NCI-H2029 treated with DMSO at 0.1 percent for 48 hours (cell line): ENCODE measurements around the gene SLC2A6.

ENCODE experiments used
- DNase-seq: peaks from one replicate; lab custom pipeline; 2025; lab: John Stamatoyannopoulos, UW

SLC2A6 gene, protein sequence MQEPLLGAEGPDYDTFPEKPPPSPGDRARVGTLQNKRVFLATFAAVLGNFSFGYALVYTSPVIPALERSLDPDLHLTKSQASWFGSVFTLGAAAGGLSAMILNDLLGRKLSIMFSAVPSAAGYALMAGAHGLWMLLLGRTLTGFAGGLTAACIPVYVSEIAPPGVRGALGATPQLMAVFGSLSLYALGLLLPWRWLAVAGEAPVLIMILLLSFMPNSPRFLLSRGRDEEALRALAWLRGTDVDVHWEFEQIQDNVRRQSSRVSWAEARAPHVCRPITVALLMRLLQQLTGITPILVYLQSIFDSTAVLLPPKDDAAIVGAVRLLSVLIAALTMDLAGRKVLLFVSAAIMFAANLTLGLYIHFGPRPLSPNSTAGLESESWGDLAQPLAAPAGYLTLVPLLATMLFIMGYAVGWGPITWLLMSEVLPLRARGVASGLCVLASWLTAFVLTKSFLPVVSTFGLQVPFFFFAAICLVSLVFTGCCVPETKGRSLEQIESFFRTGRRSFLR

DNA sequence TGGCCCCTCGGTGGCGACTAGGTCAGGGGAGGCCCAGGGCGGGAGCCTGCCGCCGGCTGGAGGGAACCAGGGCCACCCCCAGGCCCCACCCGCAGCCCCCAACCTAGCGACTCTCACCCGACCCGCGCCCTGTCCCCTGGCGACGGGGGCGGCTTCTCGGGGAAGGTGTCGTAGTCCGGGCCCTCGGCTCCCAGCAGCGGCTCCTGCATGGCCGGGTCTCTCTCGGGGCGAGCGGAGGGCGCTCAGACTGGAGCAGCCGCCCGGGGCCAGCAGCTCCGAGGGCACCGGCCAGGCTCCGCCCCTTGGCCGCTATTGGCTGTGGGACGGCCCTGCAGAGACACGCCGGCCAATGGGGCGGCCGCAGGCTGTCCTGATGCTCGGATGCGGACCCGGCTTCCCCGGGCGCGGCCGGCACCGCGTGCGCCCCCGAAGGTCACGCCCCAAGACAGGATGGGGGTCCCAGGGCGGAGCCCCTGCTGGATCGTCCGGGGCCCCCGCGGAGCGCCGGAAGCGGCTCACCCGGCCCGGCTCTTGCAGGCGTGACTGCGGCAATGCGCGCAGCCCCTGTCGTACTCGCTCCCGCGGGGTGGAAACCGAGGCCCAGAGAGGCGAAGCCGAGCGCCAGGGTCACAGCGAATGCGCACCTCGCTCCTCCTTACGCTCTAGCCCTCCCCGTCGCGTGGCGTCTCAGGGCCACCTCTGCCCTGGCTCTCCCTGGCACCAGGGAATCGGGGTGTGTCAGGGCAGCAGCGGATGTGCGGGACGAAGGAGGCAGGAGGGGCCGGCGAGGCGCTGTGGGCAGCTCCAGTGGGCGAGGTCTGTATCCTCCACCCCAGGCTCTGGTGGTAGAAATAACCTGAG, at the start of gene SLC2A6:
Gene SLC2A6, minus strand, starts transcription at position 249 of the 861 bp plus-strand sequence. Its CDS starts 40 bp downstream, at position 209.
- peak; percentile 49 for DNase-seq

DNA sequence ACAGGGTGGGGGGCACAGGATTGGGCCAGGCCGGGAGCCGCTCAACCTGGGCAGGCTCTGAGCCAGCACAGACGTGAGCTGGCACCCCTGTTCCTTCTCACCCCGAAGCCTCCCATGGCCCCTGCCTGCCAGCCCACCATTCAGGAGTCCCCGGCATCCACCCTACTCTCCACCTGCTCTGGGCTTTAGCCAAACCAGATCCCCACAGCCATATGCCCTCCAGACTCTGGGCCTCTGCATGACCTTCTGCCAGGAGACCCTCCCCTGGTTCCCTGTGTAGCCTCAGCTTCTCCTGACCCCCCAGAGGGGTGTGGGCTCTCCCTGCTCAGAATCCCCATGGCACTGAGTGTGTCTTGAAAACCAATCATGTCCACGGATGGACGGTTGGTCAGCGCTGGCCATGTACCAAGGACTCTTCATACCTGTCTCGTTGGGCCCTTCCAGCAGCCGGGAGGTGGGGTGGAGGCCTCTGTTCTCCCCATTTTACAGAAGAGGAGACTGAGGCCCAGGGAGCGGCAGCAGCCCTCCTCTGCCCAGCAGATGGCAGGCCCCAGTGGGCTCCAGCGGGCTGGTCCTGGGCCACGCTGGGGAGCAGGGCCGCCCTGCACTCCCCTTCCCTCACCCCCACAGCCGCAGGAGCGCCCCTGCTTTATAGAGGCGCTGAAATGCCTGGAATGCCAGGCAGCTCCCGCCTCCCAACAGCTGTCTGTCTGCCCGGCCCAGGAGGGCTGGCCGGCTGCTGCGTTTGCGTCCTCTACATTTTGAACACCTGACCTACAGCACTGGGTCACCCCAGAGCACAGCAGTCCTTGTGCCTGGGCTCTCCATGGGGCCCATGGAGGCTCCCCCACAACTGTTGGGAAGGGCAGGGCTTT, 49.3 kb upstream of the SLC2A6 start:
- no peak for DNase-seq

DNA sequence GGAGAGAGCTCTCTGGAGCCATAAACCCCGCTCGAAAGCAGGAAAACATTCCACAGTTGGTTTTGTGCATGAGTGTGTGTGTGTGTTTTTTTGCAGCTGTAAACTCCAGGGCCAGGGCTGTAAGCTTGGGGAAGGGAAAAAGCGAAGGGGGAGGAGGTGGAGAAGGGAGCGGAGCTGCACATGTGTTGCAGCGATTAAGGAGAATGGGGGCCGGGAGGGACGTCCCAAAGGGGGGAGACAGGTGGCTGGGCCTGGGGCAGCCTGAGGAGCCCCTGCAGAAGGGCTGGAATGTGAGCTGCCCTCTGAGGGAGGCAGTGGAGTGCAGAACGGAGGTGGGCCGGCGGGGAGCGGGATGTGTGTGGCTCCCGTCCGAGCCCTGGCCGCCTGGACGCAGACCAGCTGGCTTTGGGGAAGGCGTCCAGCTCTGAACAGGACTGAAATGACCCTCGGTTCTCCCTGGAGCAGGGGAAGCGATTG, 48.6 kb upstream of the SLC2A6 start:
- DNase-seq, result no peak

DNA sequence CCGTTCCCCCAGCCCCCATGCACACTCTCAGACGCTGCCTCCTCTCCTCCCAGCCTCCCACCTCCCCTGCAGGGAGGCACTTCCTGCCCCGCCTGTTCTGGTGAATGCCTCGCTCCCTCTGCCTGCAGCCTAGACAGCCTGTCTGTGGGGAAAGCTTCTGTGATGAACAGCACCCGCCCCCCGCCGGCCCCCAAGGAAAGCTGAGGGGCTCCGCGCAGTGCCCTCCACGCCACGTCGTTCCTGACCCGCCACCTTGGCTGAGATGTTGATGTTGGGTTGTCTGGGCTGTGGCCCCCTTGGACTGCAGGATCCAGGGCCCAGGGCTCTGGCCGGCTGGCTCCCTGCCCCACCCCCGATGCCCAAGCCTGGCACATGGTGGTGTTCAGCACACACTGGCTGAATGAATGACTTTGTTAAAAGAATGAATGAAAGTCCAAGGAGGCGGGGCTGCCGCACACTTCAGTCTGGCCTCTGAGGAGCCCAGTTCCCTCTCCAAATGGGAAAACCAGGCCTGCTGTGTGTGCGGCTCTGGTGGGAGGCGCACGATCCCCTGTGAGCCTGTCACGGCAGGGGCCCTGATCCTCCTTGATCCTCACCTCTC, 47.9 kb upstream of the SLC2A6 start:
- DNase-seq, result no peak

DNA sequence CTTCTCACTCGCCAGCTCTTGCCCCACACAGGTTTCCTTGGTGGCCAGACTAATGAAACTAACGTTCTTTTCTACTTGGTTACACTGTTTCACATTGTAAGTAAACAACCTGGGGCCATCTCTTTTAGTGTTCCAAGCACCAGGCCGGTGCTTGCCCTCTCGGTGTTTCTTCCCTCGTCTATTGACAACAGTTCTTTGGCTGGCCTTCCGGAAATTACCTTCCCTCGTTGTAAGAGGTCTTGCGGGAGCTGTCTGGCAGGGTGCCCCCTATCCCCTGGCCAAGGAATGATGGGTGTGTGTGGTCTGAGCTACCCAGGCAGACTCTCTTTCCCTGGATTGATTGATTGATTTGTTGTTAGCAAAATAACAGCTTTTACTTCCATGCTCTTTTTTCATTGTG, 46.8 kb upstream of the SLC2A6 start:
- DNase-seq, result no peak

DNA sequence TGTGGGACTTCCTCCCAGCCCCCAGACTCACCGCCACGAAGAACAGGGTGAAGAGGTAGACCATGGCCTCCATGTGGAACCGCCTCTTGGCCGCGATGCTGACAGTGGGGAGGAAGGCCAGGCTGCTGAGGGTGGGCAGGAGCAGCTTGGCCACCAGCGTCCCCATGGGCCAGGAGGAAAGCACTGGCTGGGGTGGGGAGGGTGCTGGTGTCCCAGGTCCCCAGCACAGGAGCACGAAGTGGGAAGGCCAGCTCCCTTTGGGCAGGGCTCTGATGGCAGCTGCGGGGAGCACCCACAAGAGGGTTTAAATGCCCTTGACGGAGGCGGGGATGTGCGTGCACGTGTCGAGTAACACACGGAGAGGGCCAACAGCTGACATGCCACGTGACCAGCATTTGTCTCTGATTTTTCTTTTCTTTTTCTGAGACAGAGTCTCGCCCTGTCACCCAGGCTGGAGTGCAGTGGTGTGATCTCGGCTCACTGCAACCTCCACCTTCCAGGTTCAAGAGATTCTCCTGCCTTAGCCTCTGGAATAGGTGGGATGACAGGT, 45.9 kb upstream of the SLC2A6 start, which contains the start of gene MYMK:
Gene MYMK, minus strand, starts transcription at position 281 of the 550 bp plus-strand sequence. Its CDS starts 115 bp downstream, at position 166.
- DNase-seq, result no peak

DNA sequence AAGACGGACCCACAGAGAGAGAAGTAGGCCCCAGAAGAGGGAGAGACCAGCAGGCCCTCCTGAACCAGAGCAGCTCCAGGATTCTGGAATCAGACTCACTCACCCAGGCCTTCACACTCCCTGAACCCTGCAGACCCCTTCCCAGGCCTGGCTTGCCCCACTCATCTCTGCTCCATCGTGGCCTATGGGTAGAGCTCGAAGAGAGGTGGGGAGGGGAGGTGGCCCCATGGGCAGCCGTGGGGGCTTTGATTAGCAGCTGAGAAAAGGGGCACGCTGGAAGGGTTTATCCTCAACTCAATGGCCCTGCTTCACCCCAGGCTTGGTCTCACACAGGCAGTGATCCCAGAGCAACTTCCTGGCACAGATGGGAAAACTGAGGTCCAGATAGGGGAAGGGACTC, 45.2 kb upstream of the SLC2A6 start:
- DNase-seq, result no peak

DNA sequence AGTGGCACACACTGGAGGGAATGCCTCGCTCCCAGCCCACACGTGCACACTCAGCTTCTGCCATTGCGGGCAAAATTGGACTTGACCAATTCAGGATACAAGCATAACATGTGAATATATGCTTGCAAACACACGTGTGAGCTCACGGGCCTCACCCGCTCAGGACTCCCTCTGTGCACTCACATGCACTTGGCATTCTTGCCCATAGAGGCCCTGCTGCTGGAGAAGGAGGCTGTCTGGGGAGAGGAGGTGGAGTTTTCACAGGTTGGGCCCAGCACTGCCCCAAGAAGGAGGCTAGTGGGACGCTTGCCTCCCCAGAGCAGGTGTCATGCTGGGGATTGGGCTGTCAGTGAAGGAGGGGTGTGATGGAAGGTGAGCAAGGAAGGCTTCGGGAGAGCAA, 44.2 kb upstream of the SLC2A6 start:
- no peak for DNase-seq

DNA sequence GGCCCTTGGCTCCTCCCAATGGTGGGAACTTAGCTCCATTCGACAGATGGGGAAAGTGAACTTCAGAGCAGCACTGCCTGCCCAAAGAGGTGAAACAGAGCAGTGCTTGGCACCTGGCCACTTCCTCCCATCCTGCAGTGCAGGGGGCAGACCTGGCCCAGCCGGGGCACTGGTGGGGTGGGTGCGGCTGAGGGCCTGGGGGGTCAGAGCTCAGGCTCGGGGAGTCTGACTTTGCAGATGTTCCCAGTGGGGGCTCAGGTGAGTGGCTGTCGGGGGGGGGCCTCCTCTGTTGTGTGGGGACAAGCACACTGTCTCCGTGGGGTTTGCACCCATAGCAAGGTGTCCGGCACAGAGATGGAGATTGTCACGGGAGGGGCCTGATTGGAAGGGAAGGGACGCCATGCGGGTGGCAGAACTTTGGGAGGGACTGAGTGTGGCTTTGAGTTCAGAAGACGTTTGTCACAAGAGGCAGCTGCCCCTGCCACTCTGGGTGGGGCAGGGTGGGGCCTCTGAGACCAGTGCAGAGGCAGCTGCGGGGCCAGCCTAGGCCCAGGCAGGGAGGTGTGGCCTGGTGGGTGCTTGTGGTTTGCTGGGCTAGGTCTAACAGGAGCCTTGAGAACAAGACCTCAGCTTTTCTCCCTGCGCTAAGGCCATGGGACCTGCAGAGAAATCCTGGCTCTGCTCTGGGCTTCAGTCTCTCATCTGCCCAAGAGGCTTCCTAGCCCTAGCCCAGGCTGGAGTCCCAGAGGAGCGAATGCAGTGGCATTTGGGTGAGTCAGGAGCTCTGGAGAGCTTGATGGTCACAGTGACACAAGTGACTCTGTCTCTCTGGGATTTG, 43.4 kb upstream of the SLC2A6 start:
- no peak for DNase-seq

DNA sequence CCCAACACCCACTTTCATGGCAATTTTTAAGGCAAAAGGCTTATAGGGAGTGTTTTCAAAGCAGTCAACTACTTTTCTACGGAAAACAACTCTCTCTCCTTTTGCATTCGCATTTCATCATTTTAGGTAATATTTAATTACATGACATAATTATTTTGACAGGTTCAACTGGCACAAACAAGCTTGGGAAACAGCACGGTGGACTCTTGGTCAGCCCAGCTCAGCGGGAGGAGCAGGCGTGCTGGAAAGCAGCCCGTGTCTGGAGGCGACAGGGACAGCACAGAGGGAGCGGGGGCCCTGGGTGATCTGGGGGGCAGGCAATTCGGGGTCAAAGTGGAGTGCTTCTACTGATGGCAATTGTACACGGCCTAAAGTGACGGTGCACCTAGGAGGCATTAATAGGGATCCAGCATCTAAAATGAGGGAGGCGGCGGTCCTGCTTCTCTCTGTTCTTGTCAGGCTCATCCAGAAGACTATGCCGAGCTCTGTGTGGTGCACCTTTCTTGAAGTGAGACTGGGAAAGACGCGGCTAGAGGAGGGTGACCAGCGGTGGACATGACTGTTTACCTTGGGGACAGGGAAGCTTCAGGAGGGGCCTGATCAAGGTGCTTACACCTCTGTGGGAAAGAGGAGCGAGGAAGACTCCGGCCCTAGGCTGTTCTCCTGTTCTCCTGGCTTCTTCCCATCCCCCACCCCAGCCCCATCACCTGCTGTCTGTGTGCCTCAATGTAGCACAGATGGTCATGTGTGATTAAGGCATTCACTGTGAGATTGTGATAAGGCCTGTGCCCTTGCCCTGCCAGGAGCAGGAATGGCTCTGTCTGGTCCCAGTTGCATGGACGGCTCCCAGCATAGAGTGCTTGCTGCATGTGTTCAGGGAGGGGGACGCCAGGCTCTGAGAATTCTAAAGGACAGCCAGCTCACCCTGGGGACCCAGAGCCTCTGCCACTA, 42.5 kb upstream of the SLC2A6 start:
- DNase-seq, result no peak

DNA sequence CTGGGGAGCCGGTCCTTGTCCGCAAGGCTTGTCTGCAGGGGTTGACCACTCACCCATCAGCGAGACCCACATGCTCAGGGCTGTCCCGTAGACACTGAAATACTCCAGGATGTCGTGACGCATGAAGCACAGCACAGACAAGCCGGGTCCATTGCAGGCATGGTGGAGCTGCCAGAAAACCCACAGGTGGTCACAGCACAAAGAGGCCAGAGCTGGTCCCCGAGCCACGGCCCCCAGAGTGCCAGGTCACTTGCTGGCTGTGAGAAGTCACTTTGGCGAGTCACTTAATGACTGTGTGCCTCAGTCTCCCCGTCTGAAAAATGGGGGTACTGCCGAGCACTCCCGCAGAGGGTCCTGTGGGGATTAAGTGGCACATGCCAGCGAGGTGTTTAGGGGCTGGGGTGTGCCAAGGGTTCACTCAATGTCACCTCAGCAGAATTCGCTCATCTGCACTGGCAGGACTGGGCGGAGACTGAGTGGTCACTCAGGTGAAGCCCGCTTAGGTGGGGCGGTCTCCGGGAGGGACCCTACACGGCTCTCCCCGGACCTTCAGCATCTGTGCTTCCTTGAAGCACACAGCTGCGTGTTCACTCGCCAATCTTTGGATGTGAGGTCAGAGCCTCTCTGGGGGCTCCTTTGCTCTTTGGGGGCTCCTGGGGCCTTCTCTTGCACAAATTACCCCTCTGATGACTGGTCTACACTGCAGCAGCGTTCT, 41.4 kb upstream of the SLC2A6 start:
- DNase-seq, result no peak

DNA sequence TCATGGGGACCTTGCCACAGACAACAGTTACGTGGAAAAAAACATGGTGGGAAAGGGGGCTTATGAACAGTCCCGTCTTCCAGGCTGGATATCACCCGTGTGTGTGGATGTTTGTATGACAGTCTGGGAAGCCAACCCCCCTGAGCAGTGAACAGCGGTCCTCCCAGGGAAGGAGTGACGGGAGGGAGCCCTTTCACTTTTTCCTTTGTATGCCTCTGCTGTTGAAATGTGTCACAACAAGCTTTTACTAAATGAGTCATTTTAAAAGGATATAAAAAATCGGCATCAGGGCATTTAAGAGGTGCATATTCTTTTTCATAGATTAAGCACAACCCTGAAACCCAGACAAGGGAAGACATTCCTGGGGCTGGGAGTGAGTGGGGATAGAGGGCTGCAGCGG, 40.8 kb upstream of the SLC2A6 start:
- DNase-seq, result no peak

DNA sequence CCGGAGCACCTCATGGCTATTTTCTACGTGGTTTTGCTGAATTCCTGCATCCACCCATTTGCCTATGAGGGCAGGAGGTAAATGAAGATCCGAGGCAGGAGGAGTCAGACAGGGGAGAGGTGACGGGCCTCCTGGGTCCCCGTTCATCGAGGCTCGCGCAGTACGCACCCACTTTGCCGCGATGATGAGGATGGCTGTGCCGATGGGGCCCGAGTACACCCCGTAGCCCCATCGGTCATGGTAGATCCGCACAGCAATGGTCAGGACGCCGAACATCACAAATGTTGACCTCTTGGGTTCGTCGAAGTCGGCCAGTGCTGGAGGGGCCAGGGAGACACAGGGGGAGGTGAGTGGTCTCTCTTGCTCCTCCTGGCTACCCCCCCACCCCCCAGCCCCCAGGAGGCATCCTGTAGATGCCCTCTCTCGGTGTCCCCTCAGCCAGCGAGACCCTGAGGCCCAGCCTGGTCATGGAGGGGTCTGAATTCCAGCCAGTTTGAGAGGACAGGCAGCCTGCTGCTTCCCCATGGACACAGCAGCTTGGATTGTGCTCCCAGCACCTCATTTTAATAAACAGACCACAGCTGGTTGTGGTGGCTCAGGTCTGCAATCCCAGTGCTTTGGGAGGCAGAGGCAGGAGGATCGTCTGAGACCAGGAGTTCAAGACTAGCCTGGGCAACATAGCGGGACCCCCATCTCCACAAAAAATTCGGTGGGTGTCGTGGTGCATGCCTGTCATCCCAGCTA, 40.0 kb upstream of the SLC2A6 start:
- no peak for DNase-seq

DNA sequence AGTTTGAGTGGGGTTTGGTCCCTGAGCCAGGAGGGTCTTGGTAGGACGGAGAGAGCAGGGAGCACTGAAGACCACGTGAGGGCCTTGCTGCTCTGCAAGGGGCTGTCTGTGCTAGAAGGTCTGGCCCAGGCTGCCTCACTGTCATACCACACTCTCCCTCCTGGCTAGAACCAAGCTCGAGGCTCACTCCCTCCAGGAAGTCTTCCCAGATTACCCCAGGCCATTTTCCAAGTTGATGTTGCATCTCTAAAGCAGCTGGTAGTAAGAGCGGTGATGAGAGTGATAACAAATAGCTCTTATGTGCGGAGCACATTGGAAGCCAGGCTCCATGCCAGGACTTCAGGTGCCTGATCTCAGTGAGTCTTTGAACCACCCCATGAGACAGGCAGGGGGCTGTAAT, 39.3 kb upstream of the SLC2A6 start:
- DNase-seq, result peak; percentile 84

DNA sequence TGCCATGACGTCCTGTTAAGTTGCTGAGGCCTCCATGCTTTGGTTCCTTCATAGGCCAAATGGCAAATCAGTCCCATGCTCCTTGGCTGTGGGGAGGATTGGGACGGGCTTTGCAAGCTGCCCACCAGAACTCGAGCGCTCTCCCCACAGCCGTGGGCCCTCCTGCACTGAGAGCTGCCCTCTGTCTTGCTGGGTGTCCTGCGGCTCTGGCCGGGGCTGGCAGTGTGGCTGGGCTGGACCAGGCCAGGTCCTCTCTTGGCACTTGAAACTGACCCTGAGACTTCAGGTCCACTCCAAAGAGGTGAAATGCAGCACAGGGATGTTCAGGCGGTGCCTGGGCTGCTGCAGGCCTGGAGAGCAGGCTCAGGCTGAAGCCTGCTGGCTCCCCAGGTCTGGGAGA, 38.8 kb upstream of the SLC2A6 start:
- no peak for DNase-seq

DNA sequence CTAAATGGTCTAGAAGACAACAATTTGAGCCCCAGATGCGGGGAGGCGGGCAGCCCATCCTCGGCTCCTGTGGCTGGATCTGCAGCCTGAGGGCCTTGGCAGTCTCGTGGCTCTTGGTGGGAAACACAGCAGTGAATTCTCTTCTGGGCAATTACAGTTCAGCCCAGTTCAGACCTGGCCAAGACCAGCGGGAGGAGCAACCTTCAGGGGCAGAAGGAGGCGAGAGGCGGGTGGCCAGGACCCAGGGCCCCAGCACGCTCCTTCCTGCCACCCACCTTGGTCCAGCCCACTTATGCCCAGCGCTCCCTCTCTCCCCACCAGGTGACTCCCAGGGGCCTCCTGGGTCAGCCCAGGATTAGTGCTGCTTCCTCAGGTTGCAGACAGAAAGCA, 38.1 kb upstream of the SLC2A6 start:
- DNase-seq, result no peak

DNA sequence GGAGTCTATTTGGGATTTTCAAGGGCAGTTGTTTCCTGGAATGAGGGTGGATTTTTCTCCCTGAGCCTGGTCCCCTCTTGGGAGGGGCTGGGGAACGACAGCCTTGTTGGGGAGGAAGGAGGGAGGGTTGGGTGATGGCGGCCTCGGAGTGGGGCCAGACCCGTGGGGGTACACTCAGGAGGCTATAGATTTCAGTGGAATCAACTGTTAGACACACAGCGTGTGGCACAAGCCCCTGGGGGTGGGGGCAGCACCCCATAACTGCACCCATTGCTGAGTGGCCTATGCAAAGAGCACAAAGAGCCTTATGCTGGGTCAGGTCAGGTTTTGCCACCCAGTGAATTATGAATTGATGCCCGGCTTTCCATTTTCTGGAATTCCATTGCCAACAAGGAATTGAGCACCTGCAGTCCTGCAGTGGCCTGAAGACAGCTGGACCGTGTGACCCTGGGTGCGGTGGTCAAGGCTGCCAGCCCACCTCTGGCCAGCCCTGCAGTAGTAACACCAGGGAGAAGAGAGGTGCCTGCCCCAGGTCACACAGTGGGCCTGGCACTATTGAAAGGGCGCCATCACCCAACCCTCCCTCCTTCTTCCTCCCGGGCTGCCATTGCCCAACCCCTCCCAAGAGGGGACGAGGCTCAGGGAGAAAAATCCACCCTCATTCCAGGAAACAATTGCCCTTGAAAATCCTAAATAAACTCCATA, 37.5 kb upstream of the SLC2A6 start:
- DNase-seq, result no peak
